Left lung (tissue), 10 donors: ENCODE data around the gene GORASP1. TPM values are rescaled to one million over a fixed set of nuclear protein-coding genes. Genes with fewer than 3 reads are reported as not detected.

Experiments
- ATAC-seq: fragments of 200-7000 bp; cut with Tn5 transposase; one replicate; pipeline ENCODE4 v1.9.1; 2020; ENCODE audit warnings: moderate library complexity
- DNase-seq, 4 donors: peaks; one replicate each; pipeline ENCODE4 v3.0.0-alpha.2; 2013 to 2020
- H3K27ac ChIP-seq, 2 donors: fragments of 200-600 bp; sonication (generic) in 1 of 2; one replicate each; pipeline versions ENCODE4 v1.5.0 to v1.8.0; 2020 to 2021
- H3K27me3 ChIP-seq, 2 donors: fragments of 200-600 bp; sonication (generic) in 1 of 2; one replicate each; pipeline versions ENCODE4 v1.5.0 to v1.8.0; 2020 to 2021
- H3K36me3 ChIP-seq, 2 donors: fragments of 200-600 bp; sonication (generic) in 1 of 2; one replicate each; pipeline versions ENCODE4 v1.5.0 to v1.8.0; 2020 to 2021
- H3K4me1 ChIP-seq, 2 donors: fragments of 200-600 bp; one replicate each; pipeline ENCODE4 v1.8.0; 2021
- H3K4me3 ChIP-seq, 2 donors: fragments of 200-600 bp; sonication (generic) in 1 of 2; one replicate each; pipeline versions ENCODE4 v1.5.0 to v1.8.0; 2020 to 2021; ENCODE audit warnings: mild to moderate bottlenecking in 1 of 2
- H3K9me3 ChIP-seq, 2 donors: fragments of 200-600 bp; sonication (generic) in 1 of 2; one replicate each; pipeline versions ENCODE4 v1.5.0 to v1.8.0; 2020 to 2021
- intact Hi-C, 2 donors: fragments of 100-400 bp; cut with DNase I; formaldehyde crosslinking; loops; one replicate each; pipeline versions ENCODE4 v1.11.2 to v1.14.2; 2022
- polyA plus RNA-seq, 6 donors: library from polyadenylated mRNA; unstranded; fragments of 120-200 nt; gene quantifications; one replicate each; pipeline ENCODE4 v1.2.1, GENCODE V29; 2013; ENCODE audit not compliant: insufficient read length in 6 of 6
- total RNA-seq, 2 donors: library from RNA; stranded (reverse); fragmentation: NEBNext Ultra II Directional; extraction: Animal tissue kit (Norgen Biotek cat#: 25700); gene quantifications; one replicate each; pipeline ENCODE4 v1.2.1, GENCODE V29; 2021
- TF ChIP-seq, protein P1 (sequence below), 2 donors: fragments of 200-600 bp; sonication (generic) in 1 of 2; IDR thresholded peaks; one replicate each; pipeline versions ENCODE4 v1.5.0 to v1.8.0; 2021; ENCODE audit warnings: antibody characterized with exemption in 2 of 2
- donor health status: DM: no; HTN: yes; CAD: no.
- donor health status: DM: no; HTN: no; CAD: no.

The GORASP1 gene
- total and polyA plus RNA-seq, 8 donors = 57.9 to 73.9 (median 62.8) TPM

GRCh38 chr3:39148435-39149058 is 41.1 kb upstream of the GORASP1 start:
- ATAC-seq (no peak), DNase-seq (no peak)
- no peaks in the 10 kb centered on the region for H3K9me3 ChIP-seq
- TF ChIP-seq, protein P1, sequence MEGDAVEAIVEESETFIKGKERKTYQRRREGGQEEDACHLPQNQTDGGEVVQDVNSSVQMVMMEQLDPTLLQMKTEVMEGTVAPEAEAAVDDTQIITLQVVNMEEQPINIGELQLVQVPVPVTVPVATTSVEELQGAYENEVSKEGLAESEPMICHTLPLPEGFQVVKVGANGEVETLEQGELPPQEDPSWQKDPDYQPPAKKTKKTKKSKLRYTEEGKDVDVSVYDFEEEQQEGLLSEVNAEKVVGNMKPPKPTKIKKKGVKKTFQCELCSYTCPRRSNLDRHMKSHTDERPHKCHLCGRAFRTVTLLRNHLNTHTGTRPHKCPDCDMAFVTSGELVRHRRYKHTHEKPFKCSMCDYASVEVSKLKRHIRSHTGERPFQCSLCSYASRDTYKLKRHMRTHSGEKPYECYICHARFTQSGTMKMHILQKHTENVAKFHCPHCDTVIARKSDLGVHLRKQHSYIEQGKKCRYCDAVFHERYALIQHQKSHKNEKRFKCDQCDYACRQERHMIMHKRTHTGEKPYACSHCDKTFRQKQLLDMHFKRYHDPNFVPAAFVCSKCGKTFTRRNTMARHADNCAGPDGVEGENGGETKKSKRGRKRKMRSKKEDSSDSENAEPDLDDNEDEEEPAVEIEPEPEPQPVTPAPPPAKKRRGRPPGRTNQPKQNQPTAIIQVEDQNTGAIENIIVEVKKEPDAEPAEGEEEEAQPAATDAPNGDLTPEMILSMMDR (IDR thresholded peaks at IDR 0.05) = no peak
- H3K27ac ChIP-seq = peak overlapping the region; percentile 89 to 99
- H3K36me3 ChIP-seq = peaks cover 0 to 30% of the 10 kb centered on the region in 2 donors
- no peaks in the 10 kb centered on the region for H3K27me3 ChIP-seq
- peaks cover 53 to 86% of the 10 kb centered on the region in 2 donors for H3K4me1 ChIP-seq
- intact Hi-C loops = loop anchor here in 1 of 2 donors (5.0 kb wide), 1 partner anchor 34 kb away; no protein-coding TSS in a partner anchor
- peak overlapping the region in 1 of 2 donors; percentile 93 for H3K4me3 ChIP-seq

DNA sequence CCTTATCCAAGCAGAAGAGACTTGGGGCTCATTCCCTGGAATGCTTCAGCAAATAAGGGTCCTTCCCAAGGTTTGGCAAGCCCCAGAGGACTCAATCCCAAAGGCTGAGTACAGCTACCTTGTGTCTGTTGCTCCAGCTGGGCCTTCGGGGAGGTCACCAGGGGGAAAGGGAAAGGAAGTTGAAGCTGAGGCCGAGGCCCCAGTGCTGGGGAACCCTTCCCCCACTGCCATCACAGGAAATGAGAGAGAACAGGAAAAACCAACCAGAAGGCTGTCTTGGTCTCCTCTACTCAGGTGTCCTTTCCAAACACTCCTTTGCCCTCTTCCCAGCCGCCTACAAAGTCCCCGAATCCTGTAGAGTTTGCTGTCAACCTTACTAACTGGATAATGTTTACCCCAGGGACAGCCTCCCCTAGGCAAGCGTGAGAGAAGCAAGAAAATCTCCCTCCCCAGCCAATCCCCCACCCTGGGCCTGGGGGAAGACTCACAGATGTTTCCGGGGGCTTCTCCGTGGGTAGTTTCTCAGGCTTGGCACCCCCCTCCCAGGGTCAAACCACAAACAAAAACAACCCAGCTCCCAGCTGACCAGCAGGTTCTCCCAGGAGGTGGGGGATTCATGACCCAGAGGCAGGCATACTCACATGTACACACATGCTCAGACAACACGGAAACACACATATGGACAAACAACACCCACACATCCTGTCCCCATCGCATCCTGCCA is 40.4 kb upstream of the GORASP1 start:
- Histone ChIP-seq H3K4me1 (peaks cover 54 to 93% of the 10 kb centered on the region in 2 donors), H3K36me3 (peaks cover 0 to 37% of the 10 kb centered on the region in 2 donors), H3K9me3 (no peaks in the 10 kb centered on the region), H3K27me3 (no peaks in the 10 kb centered on the region), H3K4me3 (peak overlapping the region in 1 of 2 donors; percentile 93), H3K27ac (peak overlapping the region; percentile 89 to 99)
- intact Hi-C loops = loop anchor here in 1 of 2 donors (5.0 kb wide), 1 partner anchor 34 kb away; no protein-coding TSS in a partner anchor
- peak in 1 of 4 donors; percentile 64 for DNase-seq
- TF ChIP-seq, protein P1 (IDR thresholded peaks at IDR 0.05) = no peak
- no peak for ATAC-seq

DNA sequence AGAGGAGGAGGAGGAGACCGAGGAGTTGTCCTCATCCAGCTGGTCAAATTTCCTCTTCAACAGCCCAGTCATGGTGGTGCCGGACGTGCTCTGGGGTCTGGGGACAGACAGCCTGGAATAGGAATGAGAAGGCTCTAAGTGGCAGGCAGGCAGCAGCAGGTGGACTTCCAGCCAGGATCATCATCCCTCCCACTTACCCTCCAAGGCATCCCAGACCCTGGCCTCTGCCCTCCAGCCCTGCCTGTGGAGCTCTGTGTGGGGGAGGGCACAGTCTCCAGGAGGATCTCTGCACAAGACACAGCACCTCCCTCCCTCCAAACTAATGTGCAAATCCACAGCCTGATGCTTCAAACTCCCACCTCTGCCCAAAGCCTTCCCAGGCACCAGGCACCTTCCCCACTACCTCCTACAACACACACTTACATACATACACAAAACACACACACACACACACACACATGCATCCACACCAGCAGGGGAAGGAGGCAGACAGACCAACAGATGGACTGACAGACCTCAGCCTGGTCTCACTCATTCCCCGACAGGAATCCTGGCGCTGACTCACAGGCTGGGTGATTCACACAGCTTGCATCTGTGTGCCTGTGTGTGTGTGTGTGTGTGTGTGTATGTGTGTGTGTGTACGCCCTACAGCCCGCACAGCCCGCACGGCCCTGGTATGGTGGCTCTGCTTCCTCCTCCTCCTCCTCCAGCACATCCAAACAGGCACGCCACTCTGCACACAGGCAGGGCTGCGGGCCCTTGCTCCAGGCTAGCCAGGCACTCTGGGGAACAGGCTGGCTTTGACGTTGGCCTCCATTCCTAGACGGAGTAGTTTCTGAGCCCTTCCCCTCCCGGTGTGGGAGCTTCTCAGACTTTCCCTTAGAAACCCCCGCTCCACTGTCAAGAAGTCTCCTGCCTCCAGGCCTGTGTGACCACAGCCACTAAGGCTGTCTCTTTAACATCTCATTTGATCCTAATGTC is 39.5 kb upstream of the GORASP1 start:
- intact Hi-C loops = loop anchor here in 1 of 2 donors (5.0 kb wide), 1 partner anchor 35 kb away; no protein-coding TSS in a partner anchor
- Histone ChIP-seq H3K9me3 (no peaks in the 10 kb centered on the region), H3K27ac (peak overlapping the region; percentile 89 to 99), H3K36me3 (peaks cover 0 to 47% of the 10 kb centered on the region in 2 donors), H3K4me1 (peaks cover 63 to 99% of the 10 kb centered on the region in 2 donors), H3K27me3 (no peaks in the 10 kb centered on the region), H3K4me3 (peak overlapping the region in 1 of 2 donors; percentile 93)
- DNase-seq (peak in 2 of 4 donors; percentile 86 to 94), ATAC-seq (peak; percentile 60)
- TF ChIP-seq, protein P1 (IDR thresholded peaks at IDR 0.05) = no peak

GRCh38 chr3:39146083-39146501 is 38.7 kb upstream of the GORASP1 start:
- peak overlapping the region; percentile 89 to 99 for H3K27ac ChIP-seq
- peak overlapping the region in 1 of 2 donors; percentile 93 for H3K4me3 ChIP-seq
- TF ChIP-seq, protein P1 (IDR thresholded peaks at IDR 0.05) = peak in 1 of 2 donors; percentile 45
- no peaks in the 10 kb centered on the region for H3K9me3 ChIP-seq
- no peaks in the 10 kb centered on the region for H3K27me3 ChIP-seq
- peak in 1 of 4 donors; percentile 62 for DNase-seq
- H3K36me3 ChIP-seq = peaks cover 0 to 55% of the 10 kb centered on the region in 2 donors
- intact Hi-C loops = loop anchor here in 1 of 2 donors (5.0 kb wide), 1 partner anchor 36 kb away; no protein-coding TSS in a partner anchor
- no peak for ATAC-seq
- H3K4me1 ChIP-seq = peaks cover 66 to 99% of the 10 kb centered on the region in 2 donors
